GM18499 (cell line): Measurements from ENCODE around the gene DTNA.

Experiments used
- ATAC-seq: cut with Tn5 transposase; IDR thresholded peaks from one replicate; pipeline ENCODE4 v1.9.1; 2021; ENCODE audit warnings: moderate number of reproducible peaks; ENCODE audit not compliant: insufficient read depth, unreplicated experiment

Gene DTNA

DNA sequence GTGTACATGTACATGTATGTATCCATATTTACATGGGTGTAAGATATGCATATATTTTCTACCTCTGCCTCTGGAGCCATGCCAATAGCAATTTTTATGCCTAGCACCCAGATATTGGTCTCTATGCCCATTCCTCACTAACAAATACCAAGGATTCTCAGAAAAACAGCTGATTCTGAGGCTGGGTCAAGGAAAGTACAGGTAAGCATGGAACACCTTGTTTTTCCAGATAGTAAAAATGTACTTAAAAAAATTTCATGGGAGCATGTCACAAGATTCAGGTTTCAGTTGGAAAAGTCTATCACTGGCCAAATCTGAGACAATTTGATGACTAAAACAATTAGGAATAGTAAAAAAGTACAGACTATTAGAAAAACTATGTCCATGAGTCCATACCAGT lies 216.6 kb downstream of the DTNA start:
- no peak for ATAC-seq

GRCh38 chr18:34928088-34928753 lies 218.1 kb downstream of the DTNA start:
- ATAC-seq, result no peak

DNA sequence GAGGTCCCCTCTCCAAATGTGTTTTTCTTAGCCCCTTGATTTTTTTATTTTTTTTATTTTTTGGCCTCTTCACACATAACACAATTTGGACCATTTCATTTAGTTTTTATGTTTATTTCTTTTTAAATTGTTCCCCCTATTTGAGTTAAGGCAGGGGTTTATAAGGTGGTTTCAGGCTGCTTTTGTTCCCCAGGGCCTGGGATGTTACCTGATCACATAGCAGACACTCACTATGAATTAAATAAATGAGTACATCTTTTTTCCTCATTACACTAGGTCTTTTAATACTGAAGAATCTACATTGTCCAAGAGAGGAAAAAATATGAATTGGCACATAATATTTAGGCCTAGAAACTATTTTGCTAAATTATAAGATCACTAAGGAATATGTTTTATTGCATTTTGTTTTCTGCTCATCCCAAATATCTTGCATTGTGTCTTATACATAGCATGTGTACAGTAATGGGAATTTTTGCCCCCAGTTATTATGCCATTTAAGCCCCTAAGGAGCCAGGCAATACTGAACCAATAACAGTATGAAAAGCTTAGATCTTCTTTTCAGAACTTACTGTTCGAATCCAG lies 218.7 kb downstream of the DTNA start:
- ATAC-seq, result no peak

DNA sequence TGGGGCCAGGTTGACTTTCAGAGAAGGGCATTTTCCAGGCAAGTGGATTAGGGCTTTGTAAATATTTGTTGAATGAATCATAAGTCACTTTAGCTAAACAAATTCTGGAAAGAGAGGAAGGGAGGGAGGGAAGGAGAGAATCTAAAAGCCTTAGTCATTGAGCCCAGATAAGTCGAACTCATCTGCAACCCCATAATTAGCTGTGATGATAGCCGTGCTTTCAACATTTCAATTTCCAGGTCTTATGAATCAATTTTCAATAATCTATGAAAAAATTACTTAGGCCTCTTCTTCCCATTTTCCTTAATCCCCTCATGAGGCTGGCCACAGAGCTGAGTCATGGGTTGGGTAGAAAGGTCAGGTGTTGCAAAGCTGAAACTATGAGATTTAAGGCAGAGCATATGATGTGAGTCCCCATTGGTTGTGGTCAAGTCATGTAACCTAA lies 219.3 kb downstream of the DTNA start:
- no peak for ATAC-seq

DNA sequence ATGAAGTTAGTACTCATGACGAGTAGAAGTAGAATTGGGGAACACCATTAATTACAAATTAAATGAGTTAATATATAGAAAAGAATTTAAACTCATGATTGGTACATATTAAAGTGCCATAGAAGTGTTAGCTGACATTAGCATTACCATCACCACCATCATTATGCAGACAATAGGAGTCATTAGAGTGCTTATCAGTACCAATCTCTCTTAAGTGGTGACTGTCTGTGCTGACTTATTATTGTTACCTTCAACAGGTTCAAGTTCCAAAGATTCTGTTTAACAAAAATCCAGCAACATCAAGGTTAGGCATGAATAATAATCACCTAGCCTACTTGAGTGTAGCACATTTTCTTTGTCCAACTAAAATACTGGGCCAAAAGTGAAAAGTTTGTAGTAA lies 222.3 kb downstream of the DTNA start:
- ATAC-seq, result no peak

DNA sequence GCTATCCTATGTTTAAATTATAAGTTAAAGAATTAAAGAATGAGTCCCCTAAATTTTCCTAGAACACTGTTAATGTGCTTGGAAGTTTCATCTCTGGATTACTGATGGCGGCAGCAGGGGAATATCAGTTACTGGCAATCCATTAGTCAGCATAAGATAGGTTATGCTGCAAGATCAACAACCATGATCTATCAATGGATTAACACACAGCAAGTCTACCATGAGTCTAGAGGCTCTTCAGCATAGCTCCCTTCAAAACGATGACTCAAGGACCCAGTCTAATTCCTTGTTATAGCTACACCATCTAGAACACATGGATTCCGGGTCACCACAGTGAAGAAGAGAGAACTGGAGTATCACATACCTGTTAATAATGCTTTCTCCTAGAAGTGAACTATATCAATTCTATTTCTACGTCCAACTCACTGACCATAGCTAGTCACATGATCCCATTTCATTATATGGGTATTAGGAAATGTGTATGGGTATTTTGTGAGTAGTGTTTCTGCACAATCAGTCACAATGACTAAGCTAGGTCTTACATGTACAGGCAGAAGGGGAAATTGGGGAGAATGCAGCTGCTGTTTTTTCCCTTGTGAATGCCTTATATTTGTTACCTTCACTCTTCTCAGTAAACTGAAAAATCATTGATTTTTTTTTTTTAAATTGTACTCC lies 222.8 kb downstream of the DTNA start:
- no peak for ATAC-seq

DNA sequence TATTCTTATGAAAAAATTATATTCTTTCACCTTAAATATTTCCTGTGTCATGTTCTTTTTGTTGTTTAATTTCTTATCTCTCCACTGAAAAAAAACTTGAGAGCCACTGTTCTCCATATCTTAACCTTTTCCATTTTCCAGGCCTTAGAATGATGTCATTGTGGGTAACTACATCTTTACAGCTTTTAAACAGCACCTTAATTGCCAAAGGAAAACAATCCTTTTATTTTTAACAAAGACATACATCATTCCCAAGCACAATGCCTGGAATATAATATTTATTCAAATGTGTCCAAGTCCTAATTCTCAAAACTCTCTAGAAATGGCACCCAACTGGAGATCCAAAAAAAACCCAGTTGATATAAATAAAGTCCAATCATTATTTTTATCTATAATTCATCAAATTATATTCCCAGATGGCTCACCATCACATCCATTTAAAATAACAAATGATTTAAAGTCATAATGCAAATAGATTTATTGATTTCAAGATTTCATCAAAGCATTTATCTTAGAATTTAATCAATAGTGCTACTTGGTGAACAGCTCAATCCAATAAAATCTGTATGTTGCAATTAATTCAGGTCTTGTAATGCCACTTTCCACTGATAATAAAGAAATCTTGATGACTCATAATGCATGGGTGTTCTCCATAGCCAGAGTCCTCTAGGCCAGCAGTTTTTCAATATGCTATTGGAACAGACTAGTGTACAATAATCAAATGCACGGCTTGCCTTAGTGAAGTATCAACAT lies 224.0 kb downstream of the DTNA start:
- ATAC-seq, result no peak

DNA sequence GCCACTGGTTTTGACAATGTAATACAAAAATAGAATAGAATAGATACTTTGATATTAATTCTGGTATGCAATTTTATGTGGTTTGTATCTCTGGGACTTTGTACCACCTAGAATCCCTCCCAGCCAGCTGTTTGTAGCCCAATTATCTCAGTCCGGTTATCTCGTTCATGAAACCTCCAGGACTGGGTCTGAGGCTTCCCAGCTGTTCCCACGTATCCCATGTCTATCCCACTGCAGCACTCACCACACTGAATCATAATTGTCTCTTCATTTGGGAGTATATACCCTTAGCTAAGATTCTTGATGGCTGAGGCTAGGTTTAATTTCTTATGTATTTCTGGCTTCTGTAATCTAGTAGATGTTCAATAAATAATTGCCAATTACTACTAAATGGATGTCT lies 226.7 kb downstream of the DTNA start:
- ATAC-seq, result no peak

DNA sequence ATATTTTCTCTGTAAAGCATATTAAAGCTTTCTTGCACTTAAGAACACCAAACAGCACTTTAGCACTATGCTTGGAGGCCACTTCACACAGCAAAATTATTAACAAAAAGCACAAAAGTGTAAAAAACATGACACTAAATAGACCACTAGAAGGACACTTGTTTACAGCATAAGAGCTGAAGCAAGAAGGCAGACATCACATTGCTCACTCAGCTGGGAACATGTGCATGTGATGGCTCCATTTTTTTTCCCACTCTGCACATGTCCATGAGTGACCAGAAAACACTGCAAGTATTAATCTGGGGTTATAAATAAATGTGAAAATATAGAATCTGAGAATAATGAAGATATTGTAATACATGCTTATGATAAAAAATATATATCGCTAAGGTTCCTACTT lies 228.0 kb downstream of the DTNA start:
- ATAC-seq, result no peak
